K562 (cell line): ENCODE measurements around the gene SERPINE1. TPM values are rescaled to one million over a fixed set of nuclear protein-coding genes. Genes with fewer than 3 reads are reported as not detected.

Experiments
- BMI1 ChIP-seq: fragments of 150-350 bp; IDR thresholded peaks from 2 replicates; pipeline ENCODE4 v1.6.1; 2014; ENCODE audit warnings: low read length
- BRD4 ChIP-seq: fragments of 200-600 bp; sonication (generic); IDR thresholded peaks from 2 replicates; pipeline ENCODE4 v1.6.1; 2017; ENCODE audit warnings: inconsistent platforms
- CBX2 ChIP-seq: fragments of 200-600 bp; sonication (generic); IDR thresholded peaks from one replicate; pipeline ENCODE4 v1.6.1; 2012; ENCODE audit warnings: mild to moderate bottlenecking, low read length, inconsistent platforms; ENCODE audit not compliant: insufficient read depth, poor library complexity, severe bottlenecking
- CCNT2 ChIP-seq: IDR thresholded peaks from 2 replicates; pipeline ENCODE4 v1.6.1; 2011; ENCODE audit warnings: borderline replicate concordance, low read depth, mild to moderate bottlenecking, moderate library complexity, mixed read lengths, low read length; ENCODE audit not compliant: insufficient read length; ENCODE audit errors: extremely low read depth
- ELF1 ChIP-seq: fragments of 200-800 bp; sonication (Bioruptor generic); IDR thresholded peaks from 2 replicates; pipeline ENCODE4 v1.6.1; 2016; ENCODE audit warnings: missing genetic modification characterization, missing compliant biosample characterization
- HDAC1 ChIP-seq, 2 experiments: fragments of 450-650 bp; IDR thresholded peaks; 2 replicates each; pipeline ENCODE4 v1.6.1; 2016 to 2017; ENCODE audit warnings: inconsistent platforms in 1 of 2, mild to moderate bottlenecking in 1 of 2, moderate library complexity in 1 of 2
- HNRNPUL1 ChIP-seq: fragments of 200-400 bp; formaldehyde crosslinking; IDR thresholded peaks from 2 replicates; pipeline ENCODE4 v1.6.1; 2017; ENCODE audit warnings: low read length
- KHSRP ChIP-seq: fragments of 450-650 bp; IDR thresholded peaks from 2 replicates; pipeline ENCODE4 v1.6.1; 2017
- MEF2D ChIP-seq: conservative IDR thresholded peaks from 2 replicates; pipeline ENCODE4 v1.6.1; 2016; ENCODE audit warnings: low read depth, missing genetic modification characterization, missing compliant biosample characterization
- MEIS2 ChIP-seq: fragments of 450-650 bp; IDR thresholded peaks from 2 replicates; pipeline ENCODE4 v1.6.1; 2014; ENCODE audit warnings: mild to moderate bottlenecking; ENCODE audit not compliant: partially characterized antibody
- PTTG1 ChIP-seq: fragments of 450-650 bp; IDR thresholded peaks from 2 replicates; pipeline ENCODE4 v1.6.1; 2016; ENCODE audit warnings: low read depth, mild to moderate bottlenecking, missing genetic modification characterization, missing compliant biosample characterization
- RBM14 ChIP-seq: fragments of 200-400 bp; formaldehyde crosslinking; IDR thresholded peaks from 2 replicates; pipeline ENCODE4 v1.6.1; 2018; ENCODE audit warnings: low read depth, mild to moderate bottlenecking, low read length, moderate library complexity, borderline replicate concordance; ENCODE audit not compliant: insufficient read depth
- RBM15 ChIP-seq: fragments of 200-400 bp; formaldehyde crosslinking; IDR thresholded peaks from 2 replicates; pipeline ENCODE4 v1.6.1; 2018; ENCODE audit warnings: mild to moderate bottlenecking, low read length, moderate library complexity; ENCODE audit not compliant: insufficient read depth
- TAF1 ChIP-seq: IDR thresholded peaks from 2 replicates; pipeline ENCODE4 v1.6.1; 2011; ENCODE audit warnings: mild to moderate bottlenecking, low read length, moderate library complexity; ENCODE audit not compliant: insufficient read depth, control insufficient read depth, severe bottlenecking; ENCODE audit errors: extremely low read depth
- TCFL5 ChIP-seq: fragments of 250-450 bp; sonication (Bioruptor Pico); conservative IDR thresholded peaks from 2 replicates; pipeline ENCODE4 v1.6.1; 2021; ENCODE audit warnings: mild to moderate bottlenecking, moderate library complexity, matching md5 sums
- TRIM24 ChIP-seq, 2 experiments: fragments of 450-650 bp; IDR thresholded peaks; 2 replicates each; pipeline ENCODE4 v1.6.1; 2016
- ZNF384 ChIP-seq: IDR thresholded peaks from 2 replicates; pipeline ENCODE4 v1.6.1; 2012; ENCODE audit warnings: low read depth, low read length, improper control_type of control experiment
- ZNF561 ChIP-seq: fragments of 450-650 bp; formaldehyde crosslinking; conservative IDR thresholded peaks from 2 replicates; pipeline ENCODE4 v1.4.0; 2020; ENCODE audit warnings: mild to moderate bottlenecking, moderate library complexity
- ZNF695 ChIP-seq: fragments of 450-650 bp; formaldehyde crosslinking; IDR thresholded peaks from 2 replicates; pipeline ENCODE4 v1.4.0; 2020; ENCODE audit warnings: mild to moderate bottlenecking, moderate library complexity
- polyA plus RNA-seq, 8 experiments: library from polyadenylated mRNA; depleted of rRNA in 4 of 8; stranded (reverse) in 5 of 8; unstranded in 3 of 8; fragments of >200 nt; fragmentation: Nextera tagmentation in 2 of 8; fragmentation: Illumina TruSeq in 1 of 8; extraction: Ambion mirVana in 2 of 8; extraction: Trizol in 1 of 8; gene quantifications; 2 replicates each; pipeline versions ENCODE4 v1.2.1 to v1.2.3, GENCODE V29; 2011 to 2014; ENCODE audit warnings: inconsistent platforms in 1 of 8, missing spikeins in 1 of 8
- total RNA-seq, 7 experiments: library from RNA; depleted of rRNA in 6 of 7; stranded (reverse); fragments of >200 nt in 6 of 7; fragmentation: Illumina TruSeq in 2 of 7; extraction: Trizol in 2 of 7; gene quantifications; 2 replicates each; pipeline versions ENCODE4 v1.2.1 to v1.2.3, GENCODE V29; 2011 to 2021; ENCODE audit warnings: low replicate concordance in 1 of 7
- TF ChIP-seq, protein P1 (sequence below): fragments of 450-650 bp; IDR thresholded peaks from 2 replicates; pipeline ENCODE4 v1.6.1; 2017; ENCODE audit warnings: mild to moderate bottlenecking, moderate library complexity
- TF ChIP-seq, protein P2 (sequence below): sonication (generic); formaldehyde crosslinking; IDR thresholded peaks from 2 replicates; pipeline ENCODE4 v1.8.1; 2023; ENCODE audit warnings: mild to moderate bottlenecking, missing genetic modification reagents, moderate library complexity
- TF ChIP-seq, protein P3 (sequence below): fragments of 250-450 bp; sonication (Bioruptor Pico); IDR thresholded peaks from 2 replicates; pipeline ENCODE4 v1.4.0; 2020; ENCODE audit warnings: mild to moderate bottlenecking, moderate library complexity, borderline replicate concordance
- TF ChIP-seq, protein P4 (sequence below): fragments of 250-450 bp; sonication (Bioruptor Pico); IDR thresholded peaks from 2 replicates; pipeline ENCODE4 v1.4.0; 2020; ENCODE audit warnings: mild to moderate bottlenecking

Gene SERPINE1
- total and polyA plus RNA-seq, 9 of the 15 experiments (the other 6 are each of a cell fraction or from before 2014, with no cell fraction given) = 0.22 to 4.8 (median 0.91) TPM

DNA sequence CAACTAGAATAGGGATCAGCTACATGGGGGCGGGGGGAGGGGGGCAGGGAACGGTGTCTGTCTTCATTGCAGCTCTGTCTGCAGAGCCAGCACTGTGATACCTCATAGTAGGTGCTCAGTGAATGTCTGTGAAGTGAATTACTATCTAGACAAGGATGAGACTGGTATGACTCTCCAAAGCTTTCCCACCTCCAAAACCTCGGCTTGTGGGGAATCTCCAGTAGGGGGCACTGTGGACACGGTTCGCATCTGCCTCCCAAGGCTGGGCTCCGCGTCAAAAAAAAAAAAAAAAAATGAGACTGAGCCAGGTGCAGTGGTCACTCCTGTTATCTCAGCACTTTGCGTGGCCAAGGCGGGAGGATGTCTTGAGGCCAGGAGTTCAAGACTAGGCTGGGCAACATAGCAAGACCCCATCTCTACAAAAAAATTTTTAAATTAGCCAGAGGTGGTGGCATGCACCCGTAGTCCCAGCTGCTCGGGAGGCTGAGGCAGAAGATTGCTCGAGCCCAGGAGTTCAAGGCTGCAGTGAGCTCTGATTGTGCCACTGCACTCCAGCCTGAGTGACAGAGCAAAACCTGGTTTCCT is 32.0 kb upstream of the SERPINE1 start (continued):
- TF ChIP-seq HDAC1 (IDR thresholded peaks at IDR 0.05) = 0 out of 4 replicates have a peak, but pooled peaks of 1 of the 2 experiments have one; percentile 18
- no peak for TF ChIP-seq CCNT2
- TF ChIP-seq TCFL5 = no peak
- TF ChIP-seq RBM15 = no peak
- no peak for TF ChIP-seq RBM14
- TF ChIP-seq, protein P1, sequence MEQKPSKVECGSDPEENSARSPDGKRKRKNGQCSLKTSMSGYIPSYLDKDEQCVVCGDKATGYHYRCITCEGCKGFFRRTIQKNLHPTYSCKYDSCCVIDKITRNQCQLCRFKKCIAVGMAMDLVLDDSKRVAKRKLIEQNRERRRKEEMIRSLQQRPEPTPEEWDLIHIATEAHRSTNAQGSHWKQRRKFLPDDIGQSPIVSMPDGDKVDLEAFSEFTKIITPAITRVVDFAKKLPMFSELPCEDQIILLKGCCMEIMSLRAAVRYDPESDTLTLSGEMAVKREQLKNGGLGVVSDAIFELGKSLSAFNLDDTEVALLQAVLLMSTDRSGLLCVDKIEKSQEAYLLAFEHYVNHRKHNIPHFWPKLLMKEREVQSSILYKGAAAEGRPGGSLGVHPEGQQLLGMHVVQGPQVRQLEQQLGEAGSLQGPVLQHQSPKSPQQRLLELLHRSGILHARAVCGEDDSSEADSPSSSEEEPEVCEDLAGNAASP = no peak
- TF ChIP-seq MEIS2 = peak; percentile 9
- TF ChIP-seq, protein P2, sequence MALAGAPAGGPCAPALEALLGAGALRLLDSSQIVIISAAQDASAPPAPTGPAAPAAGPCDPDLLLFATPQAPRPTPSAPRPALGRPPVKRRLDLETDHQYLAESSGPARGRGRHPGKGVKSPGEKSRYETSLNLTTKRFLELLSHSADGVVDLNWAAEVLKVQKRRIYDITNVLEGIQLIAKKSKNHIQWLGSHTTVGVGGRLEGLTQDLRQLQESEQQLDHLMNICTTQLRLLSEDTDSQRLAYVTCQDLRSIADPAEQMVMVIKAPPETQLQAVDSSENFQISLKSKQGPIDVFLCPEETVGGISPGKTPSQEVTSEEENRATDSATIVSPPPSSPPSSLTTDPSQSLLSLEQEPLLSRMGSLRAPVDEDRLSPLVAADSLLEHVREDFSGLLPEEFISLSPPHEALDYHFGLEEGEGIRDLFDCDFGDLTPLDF (CRISPR knock-in tag) = no peak
- TF ChIP-seq ZNF561 = no peak
- no peak for TF ChIP-seq MEF2D
- TF ChIP-seq, protein P3, sequence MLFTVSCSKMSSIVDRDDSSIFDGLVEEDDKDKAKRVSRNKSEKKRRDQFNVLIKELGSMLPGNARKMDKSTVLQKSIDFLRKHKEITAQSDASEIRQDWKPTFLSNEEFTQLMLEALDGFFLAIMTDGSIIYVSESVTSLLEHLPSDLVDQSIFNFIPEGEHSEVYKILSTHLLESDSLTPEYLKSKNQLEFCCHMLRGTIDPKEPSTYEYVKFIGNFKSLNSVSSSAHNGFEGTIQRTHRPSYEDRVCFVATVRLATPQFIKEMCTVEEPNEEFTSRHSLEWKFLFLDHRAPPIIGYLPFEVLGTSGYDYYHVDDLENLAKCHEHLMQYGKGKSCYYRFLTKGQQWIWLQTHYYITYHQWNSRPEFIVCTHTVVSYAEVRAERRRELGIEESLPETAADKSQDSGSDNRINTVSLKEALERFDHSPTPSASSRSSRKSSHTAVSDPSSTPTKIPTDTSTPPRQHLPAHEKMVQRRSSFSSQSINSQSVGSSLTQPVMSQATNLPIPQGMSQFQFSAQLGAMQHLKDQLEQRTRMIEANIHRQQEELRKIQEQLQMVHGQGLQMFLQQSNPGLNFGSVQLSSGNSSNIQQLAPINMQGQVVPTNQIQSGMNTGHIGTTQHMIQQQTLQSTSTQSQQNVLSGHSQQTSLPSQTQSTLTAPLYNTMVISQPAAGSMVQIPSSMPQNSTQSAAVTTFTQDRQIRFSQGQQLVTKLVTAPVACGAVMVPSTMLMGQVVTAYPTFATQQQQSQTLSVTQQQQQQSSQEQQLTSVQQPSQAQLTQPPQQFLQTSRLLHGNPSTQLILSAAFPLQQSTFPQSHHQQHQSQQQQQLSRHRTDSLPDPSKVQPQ = no peak
- TF ChIP-seq PTTG1 (tag) = no peak
- peak; percentile 99 for TF ChIP-seq ZNF384
- TF ChIP-seq BRD4 = no peak
- TF ChIP-seq, protein P4, sequence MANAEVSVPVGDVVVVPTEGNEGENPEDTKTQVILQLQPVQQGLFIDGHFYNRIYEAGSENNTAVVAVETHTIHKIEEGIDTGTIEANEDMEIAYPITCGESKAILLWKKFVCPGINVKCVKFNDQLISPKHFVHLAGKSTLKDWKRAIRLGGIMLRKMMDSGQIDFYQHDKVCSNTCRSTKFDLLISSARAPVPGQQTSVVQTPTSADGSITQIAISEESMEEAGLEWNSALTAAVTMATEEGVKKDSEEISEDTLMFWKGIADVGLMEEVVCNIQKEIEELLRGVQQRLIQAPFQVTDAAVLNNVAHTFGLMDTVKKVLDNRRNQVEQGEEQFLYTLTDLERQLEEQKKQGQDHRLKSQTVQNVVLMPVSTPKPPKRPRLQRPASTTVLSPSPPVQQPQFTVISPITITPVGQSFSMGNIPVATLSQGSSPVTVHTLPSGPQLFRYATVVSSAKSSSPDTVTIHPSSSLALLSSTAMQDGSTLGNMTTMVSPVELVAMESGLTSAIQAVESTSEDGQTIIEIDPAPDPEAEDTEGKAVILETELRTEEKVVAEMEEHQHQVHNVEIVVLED (CRISPR knock-in tag) = no peak
- TF ChIP-seq TRIM24 (IDR thresholded peaks at IDR 0.05) = peak; percentile 17 to 56; a peak in 2 of 4 replicates
- no peak for TF ChIP-seq TAF1
- TF ChIP-seq KHSRP = no peak
- no peak for TF ChIP-seq HNRNPUL1
- TF ChIP-seq ELF1 = no peak
- TF ChIP-seq ZNF695 (CRISPR knock-in tag) = no peak
- no peak for TF ChIP-seq CBX2
- no peak for TF ChIP-seq BMI1
